NCI-H146 treated with DMSO at 0.1 percent for 48 hours (cell line): Measurements from ENCODE around the gene DAGLA.
"Not testable (repeated sequence)": the region's sequence is repeated elsewhere in the genome, so short reads cannot be mapped to it uniquely, and the experiment has no call there.

Experiments used
- DNase-seq: peaks from one replicate; lab custom pipeline; 2025; ENCODE audit not compliant: unreplicated experiment; lab: John Stamatoyannopoulos, UW

DAGLA gene

GRCh38 chr11:61679893-61680621 lies at the start of gene DAGLA:
TSS of gene DAGLA (plus strand) at chr11:61680391. CDS start at chr11:61720156, 39,765 bp downstream.
- DNase-seq, result peak; percentile 48

- no peak for DNase-seq
Observed at GRCh38 chr11:61632096-61632495, 48.1 kb upstream of the DAGLA start.

- DNase-seq, result no peak
Observed at GRCh38 chr11:61635304-61635703, 44.9 kb upstream of the DAGLA start.

GRCh38 chr11:61635787-61636186 lies 44.4 kb upstream of the DAGLA start:
- DNase-seq, result no peak

- no peak for DNase-seq
Observed at GRCh38 chr11:61636676-61637075, 43.5 kb upstream of the DAGLA start.

GRCh38 chr11:61637277-61637676 lies 42.9 kb upstream of the DAGLA start:
- no peak for DNase-seq

GRCh38 chr11:61639816-61640443 lies 40.3 kb upstream of the DAGLA start:
- DNase-seq, result no peak

- no peak for DNase-seq
Observed at GRCh38 chr11:61642162-61642561, 38.0 kb upstream of the DAGLA start.

- DNase-seq, result no peak
Observed at GRCh38 chr11:61645179-61645868, 34.9 kb upstream of the DAGLA start.

GRCh38 chr11:61647529-61647928 lies 32.7 kb upstream of the DAGLA start:
- no peak for DNase-seq

- DNase-seq, result no peak
Observed at GRCh38 chr11:61650781-61651571, 29.2 kb upstream of the DAGLA start.

- no peak for DNase-seq
Observed at GRCh38 chr11:61652135-61652534, 28.1 kb upstream of the DAGLA start.

GRCh38 chr11:61654397-61654829 lies 25.8 kb upstream of the DAGLA start:
- peak; percentile 36 for DNase-seq

GRCh38 chr11:61655266-61656159 lies 24.7 kb upstream of the DAGLA start:
- DNase-seq, result not testable (repeated sequence)

GRCh38 chr11:61656347-61657077 lies 23.7 kb upstream of the DAGLA start:
- no peak for DNase-seq

- DNase-seq, result peak; percentile 68
Observed at GRCh38 chr11:61657566-61658290, 22.5 kb upstream of the DAGLA start.

GRCh38 chr11:61659413-61660196 lies 20.6 kb upstream of the DAGLA start:
- no peak for DNase-seq

GRCh38 chr11:61660997-61661396 lies 19.2 kb upstream of the DAGLA start:
- DNase-seq, result not testable (repeated sequence)
